Heart right ventricle (tissue), 16 donors: ENCODE data around the gene PLEKHA5. TPM values are rescaled to one million over a fixed set of nuclear protein-coding genes. Genes with fewer than 3 reads are reported as not detected.

Source experiments
- ATAC-seq, 8 donors: fragments of 200-7000 bp; cut with Tn5 transposase; one replicate each; pipeline ENCODE4 v1.9.1; 2020; ENCODE audit warnings: mild to moderate bottlenecking in 8 of 8, moderate library complexity in 8 of 8, moderate number of reproducible peaks in 1 of 8
- DNase-seq, 2 donors: peaks; one replicate each; pipeline ENCODE4 v3.0.0-alpha.2; 2020
- H3K27ac ChIP-seq, 10 donors: fragments of 200-600 bp; sonication (generic) in 2 of 10; one replicate each; pipeline versions ENCODE4 v1.5.0 to v1.8.0; 2020 to 2022; ENCODE audit warnings: mild to moderate bottlenecking in 3 of 10
- H3K27me3 ChIP-seq, 7 donors: fragments of 200-600 bp; one replicate each; pipeline ENCODE4 v1.8.0; 2021 to 2022; ENCODE audit warnings: mild to moderate bottlenecking in 2 of 7
- H3K36me3 ChIP-seq, 9 donors: fragments of 200-600 bp; sonication (generic) in 1 of 9; one replicate each; pipeline versions ENCODE4 v1.5.0 to v1.8.0; 2020 to 2022; ENCODE audit warnings: mild to moderate bottlenecking in 2 of 9
- H3K4me1 ChIP-seq, 9 donors: fragments of 200-600 bp; sonication (generic) in 1 of 9; one replicate each; pipeline versions ENCODE4 v1.5.0 to v1.8.0; 2020 to 2022; ENCODE audit warnings: mild to moderate bottlenecking in 4 of 9
- H3K4me3 ChIP-seq, 10 donors: fragments of 200-600 bp; sonication (generic) in 2 of 10; one replicate each; pipeline versions ENCODE4 v1.5.0 to v1.8.0; 2020 to 2022; ENCODE audit warnings: mild to moderate bottlenecking in 7 of 10, moderate library complexity in 2 of 10
- H3K9me3 ChIP-seq, 11 donors: fragments of 200-600 bp in 10 of 11; sonication (generic) in 2 of 11; one replicate each; pipeline versions ENCODE4 v1.5.0 to v1.8.0; 2013 to 2022; ENCODE audit warnings: mild to moderate bottlenecking in 2 of 11, control low read depth in 1 of 11, moderate library complexity in 1 of 11
- CTCF ChIP-seq, 9 donors: fragments of 200-600 bp; sonication (generic) in 2 of 9; IDR thresholded peaks; one replicate each; pipeline versions ENCODE4 v1.5.0 to v1.8.0; 2021 to 2022; ENCODE audit warnings: antibody characterized with exemption in 9 of 9, mild to moderate bottlenecking in 5 of 9, moderate library complexity in 1 of 9
- WGBS, 2 donors: extraction: QIAGEN DNeasy Blood & Tissue Kit; methylation state at CpG; one replicate each; pipeline ENCODE4 v1.1.7; 2013; ENCODE audit warnings: inconsistent platforms in 1 of 2; 5-methylcytosine and 5-hydroxymethylcytosine counted together
- intact Hi-C, 10 donors: fragments of 100-400 bp; cut with DNase I; formaldehyde crosslinking; loops; one replicate each; pipeline versions ENCODE4 v1.11.1 to v1.14.2; 2022
- polyA plus RNA-seq, 2 donors: library from polyadenylated mRNA; stranded (reverse); fragments of 200-250 nt; gene quantifications; one replicate each; pipeline ENCODE4 v1.2.3, GENCODE V29; 2013
- total RNA-seq, 10 donors: library from RNA; stranded (reverse); fragmentation: NEBNext Ultra II Directional in 3 of 10; extraction: Animal tissue kit (Norgen Biotek cat#: 25700) in 3 of 10; gene quantifications; one replicate each; pipeline versions ENCODE4 v1.2.1 to v1.2.4, GENCODE V29; 2021 to 2023
- donor health status: Arrhythmogenic right ventricular cardiomyopathy.
- donor health status: ischemic (EF 13 %, LVEDD 7.1; RV severe dilation, severe dysfunction).
- donor health status: healthy with polysubstance abuse.
- donor health status: DM: no; HTN: yes; CAD: no.
- donor health status: DM: no; HTN: no; CAD: no.
- donor health status: ischemic (EF 25% LVEDD 6.9; RV normal size, moderate dysfunction).
- donor health status: ischemic (EF 25% LVEDD 5.7; RV mildly dilated, moderate dysfunction).
- donor health status: healthy.
- donor health status: DM: yes; HTN: yes; CAD: no.
- donor health status: Ischemic cardiomyopathy.
- donor health status: ischemic (EF 35%, LVEDD 5.7; RV mildly dilated, moderate dysfunction).
- donor health status: nonischemic (EF 11% LVEDD 7.7; RV severe dilation, severe dysfunction).
- donor health status: DM: yes; HTN: yes; CAD: no.
- donor health status: PGD.
- donor health status: ischemic (EF 29% LVEDD 5.4; RV normal size, mild dysfunction).
- donor health status: nonischemic (EF 23%, LVEDD 6.1; RV moderate dilation, normal function).

Gene PLEKHA5
- total and polyA plus RNA-seq, 12 donors = 11.8 to 77.1 (median 61.8) TPM

GRCh38 chr12:19322376-19322775 lies 192.8 kb downstream of the PLEKHA5 start:
- TF ChIP-seq CTCF (IDR thresholded peaks at IDR 0.05) = no peak
- Histone ChIP-seq H3K4me1 (peaks cover 0 to 12% (median 4%) of the 10 kb centered on the region in 9 donors), H3K9me3 (peaks cover 0 to 5% (median 0%) of the 10 kb centered on the region in 11 donors), H3K27me3 (no peaks in the 10 kb centered on the region), H3K4me3 (no peak overlapping the region), H3K27ac (no peak overlapping the region), H3K36me3 (peaks cover 0 to 81% (median 6%) of the 10 kb centered on the region in 9 donors)
- DNase-seq (no peak), ATAC-seq (no peak)
- intact Hi-C loops = no loop called here
- 47 to 53% methylated on average over 5 of the region's 5 CpGs for WGBS, 2 donors

- peaks cover 0 to 81% (median 6%) of the 10 kb centered on the region in 9 donors for H3K36me3 ChIP-seq
- no peak overlapping the region for H3K4me3 ChIP-seq
- H3K4me1 ChIP-seq = peaks cover 0 to 12% (median 4%) of the 10 kb centered on the region in 9 donors
- no peak for TF ChIP-seq CTCF (IDR thresholded peaks at IDR 0.05)
- intact Hi-C loops = no loop called here
- WGBS, 2 donors = 38 to 39% methylated on average over 2 of the region's 2 CpGs
- no peak for ATAC-seq
- peaks cover 0 to 10% (median 0%) of the 10 kb centered on the region in 11 donors for H3K9me3 ChIP-seq
- no peak overlapping the region for H3K27ac ChIP-seq
- no peaks in the 10 kb centered on the region for H3K27me3 ChIP-seq
- no peak for DNase-seq
Observed at GRCh38 chr12:19323805-19324204, 194.3 kb downstream of the PLEKHA5 start.

- ATAC-seq (no peak), DNase-seq (no peak)
- intact Hi-C loops = no loop called here
- no peak overlapping the region for H3K4me3 ChIP-seq
- peaks cover 0 to 59% (median 6%) of the 10 kb centered on the region in 9 donors for H3K36me3 ChIP-seq
- H3K27ac ChIP-seq = no peak overlapping the region
- peaks cover 0 to 10% (median 0%) of the 10 kb centered on the region in 11 donors for H3K9me3 ChIP-seq
- peaks cover 0 to 12% (median 4%) of the 10 kb centered on the region in 9 donors for H3K4me1 ChIP-seq
- no peak for TF ChIP-seq CTCF (IDR thresholded peaks at IDR 0.05)
- H3K27me3 ChIP-seq = no peaks in the 10 kb centered on the region
Observed at GRCh38 chr12:19326102-19326501, 196.6 kb downstream of the PLEKHA5 start.

DNA sequence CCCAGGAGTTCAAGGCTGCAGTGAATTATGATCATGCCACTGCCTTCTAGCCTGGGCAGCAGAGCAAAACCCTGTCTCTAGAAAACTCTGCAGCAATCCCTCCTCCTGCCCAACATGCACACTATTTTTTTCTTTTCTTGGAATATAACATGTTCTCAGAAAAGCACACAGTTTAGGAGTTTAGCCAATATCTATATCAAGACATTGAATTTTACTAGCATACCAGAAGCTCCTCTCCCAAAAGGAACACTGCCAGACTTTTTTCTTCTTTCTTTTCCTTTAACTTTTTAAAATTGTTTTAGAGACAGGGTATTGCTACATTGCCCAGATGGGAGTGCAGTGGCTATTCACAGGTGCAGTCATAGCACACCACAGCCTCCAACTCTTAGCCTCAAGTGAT lies 202.7 kb downstream of the PLEKHA5 start:
- Histone ChIP-seq H3K27ac (no peak overlapping the region), H3K9me3 (peaks cover 0 to 7% (median 0%) of the 10 kb centered on the region in 11 donors), H3K4me3 (no peak overlapping the region), H3K36me3 (peaks cover 0 to 69% (median 8%) of the 10 kb centered on the region in 9 donors), H3K4me1 (no peaks in the 10 kb centered on the region), H3K27me3 (no peaks in the 10 kb centered on the region)
- no peak for DNase-seq
- ATAC-seq = no peak
- TF ChIP-seq CTCF (IDR thresholded peaks at IDR 0.05) = no peak
- intact Hi-C loops = no loop called here
